Liver (tissue), 3 donors: Measurements from ENCODE around the gene DUS3L.

ENCODE experiments used
- EGR1 ChIP-seq, 2 donors: IDR thresholded peaks; 2 replicates each; pipeline ENCODE4 v1.6.1; 2016 to 2018; ENCODE audit warnings: antibody characterized with exemption in 2 of 2, low read depth in 2 of 2
- FOXA1 ChIP-seq: IDR thresholded peaks from 2 replicates; pipeline ENCODE4 v1.6.1; 2016; ENCODE audit warnings: antibody characterized with exemption
- GABPA ChIP-seq, 2 donors: IDR thresholded peaks in 1 of 2; conservative IDR thresholded peaks in 1 of 2; 2 replicates each; pipeline ENCODE4 v1.6.1; 2016; ENCODE audit warnings: antibody characterized with exemption in 2 of 2, mild to moderate bottlenecking in 1 of 2, moderate library complexity in 1 of 2
- JUND ChIP-seq, 2 donors: IDR thresholded peaks; 2 replicates each; pipeline ENCODE4 v1.6.1; 2016; ENCODE audit warnings: antibody characterized with exemption in 2 of 2
- MAX ChIP-seq: IDR thresholded peaks from 2 replicates; pipeline ENCODE4 v1.6.1; 2016; ENCODE audit warnings: antibody characterized with exemption
- REST ChIP-seq: IDR thresholded peaks from 2 replicates; pipeline ENCODE4 v1.6.1; 2016; ENCODE audit warnings: antibody characterized with exemption, mild to moderate bottlenecking
- TAF1 ChIP-seq: conservative IDR thresholded peaks from 2 replicates; pipeline ENCODE4 v1.6.1; 2016; ENCODE audit warnings: antibody characterized with exemption, mild to moderate bottlenecking
- TF ChIP-seq, protein P1 (sequence below): fragments of 150-350 bp; IDR thresholded peaks from 2 replicates; pipeline ENCODE4 v1.5.1; 2017; ENCODE audit warnings: improper control_type of control experiment, low read depth, low read length; ENCODE audit not compliant: missing input control
- TF ChIP-seq, protein P2 (sequence below): IDR thresholded peaks from 2 replicates; pipeline ENCODE4 v1.6.1; 2016; ENCODE audit warnings: antibody characterized with exemption
- donor health status: healthy.
- donor health status: healthy.

GRCh38 chr19:5818594-5818993 lies 27.6 kb upstream of the DUS3L start:
- TF ChIP-seq, protein P1, sequence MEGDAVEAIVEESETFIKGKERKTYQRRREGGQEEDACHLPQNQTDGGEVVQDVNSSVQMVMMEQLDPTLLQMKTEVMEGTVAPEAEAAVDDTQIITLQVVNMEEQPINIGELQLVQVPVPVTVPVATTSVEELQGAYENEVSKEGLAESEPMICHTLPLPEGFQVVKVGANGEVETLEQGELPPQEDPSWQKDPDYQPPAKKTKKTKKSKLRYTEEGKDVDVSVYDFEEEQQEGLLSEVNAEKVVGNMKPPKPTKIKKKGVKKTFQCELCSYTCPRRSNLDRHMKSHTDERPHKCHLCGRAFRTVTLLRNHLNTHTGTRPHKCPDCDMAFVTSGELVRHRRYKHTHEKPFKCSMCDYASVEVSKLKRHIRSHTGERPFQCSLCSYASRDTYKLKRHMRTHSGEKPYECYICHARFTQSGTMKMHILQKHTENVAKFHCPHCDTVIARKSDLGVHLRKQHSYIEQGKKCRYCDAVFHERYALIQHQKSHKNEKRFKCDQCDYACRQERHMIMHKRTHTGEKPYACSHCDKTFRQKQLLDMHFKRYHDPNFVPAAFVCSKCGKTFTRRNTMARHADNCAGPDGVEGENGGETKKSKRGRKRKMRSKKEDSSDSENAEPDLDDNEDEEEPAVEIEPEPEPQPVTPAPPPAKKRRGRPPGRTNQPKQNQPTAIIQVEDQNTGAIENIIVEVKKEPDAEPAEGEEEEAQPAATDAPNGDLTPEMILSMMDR: no peak
- TF ChIP-seq MAX (no peak), GABPA (IDR thresholded peaks at IDR 0.05 in 1 of 2, conservative IDR thresholded peaks at IDR 0.05 in 1 of 2) (no peak), JUND (IDR thresholded peaks at IDR 0.05) (no peak), REST (no peak), EGR1 (IDR thresholded peaks at IDR 0.05; ENCODE audit: low read depth in 2 of 2) (no peak), FOXA1 (no peak), TAF1 (no peak)
- TF ChIP-seq, protein P2, sequence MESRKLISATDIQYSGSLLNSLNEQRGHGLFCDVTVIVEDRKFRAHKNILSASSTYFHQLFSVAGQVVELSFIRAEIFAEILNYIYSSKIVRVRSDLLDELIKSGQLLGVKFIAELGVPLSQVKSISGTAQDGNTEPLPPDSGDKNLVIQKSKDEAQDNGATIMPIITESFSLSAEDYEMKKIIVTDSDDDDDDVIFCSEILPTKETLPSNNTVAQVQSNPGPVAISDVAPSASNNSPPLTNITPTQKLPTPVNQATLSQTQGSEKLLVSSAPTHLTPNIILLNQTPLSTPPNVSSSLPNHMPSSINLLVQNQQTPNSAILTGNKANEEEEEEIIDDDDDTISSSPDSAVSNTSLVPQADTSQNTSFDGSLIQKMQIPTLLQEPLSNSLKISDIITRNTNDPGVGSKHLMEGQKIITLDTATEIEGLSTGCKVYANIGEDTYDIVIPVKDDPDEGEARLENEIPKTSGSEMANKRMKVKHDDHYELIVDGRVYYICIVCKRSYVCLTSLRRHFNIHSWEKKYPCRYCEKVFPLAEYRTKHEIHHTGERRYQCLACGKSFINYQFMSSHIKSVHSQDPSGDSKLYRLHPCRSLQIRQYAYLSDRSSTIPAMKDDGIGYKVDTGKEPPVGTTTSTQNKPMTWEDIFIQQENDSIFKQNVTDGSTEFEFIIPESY: no peak
